Measurements from ENCODE around the gene FCN1.

Gene FCN1

DNA sequence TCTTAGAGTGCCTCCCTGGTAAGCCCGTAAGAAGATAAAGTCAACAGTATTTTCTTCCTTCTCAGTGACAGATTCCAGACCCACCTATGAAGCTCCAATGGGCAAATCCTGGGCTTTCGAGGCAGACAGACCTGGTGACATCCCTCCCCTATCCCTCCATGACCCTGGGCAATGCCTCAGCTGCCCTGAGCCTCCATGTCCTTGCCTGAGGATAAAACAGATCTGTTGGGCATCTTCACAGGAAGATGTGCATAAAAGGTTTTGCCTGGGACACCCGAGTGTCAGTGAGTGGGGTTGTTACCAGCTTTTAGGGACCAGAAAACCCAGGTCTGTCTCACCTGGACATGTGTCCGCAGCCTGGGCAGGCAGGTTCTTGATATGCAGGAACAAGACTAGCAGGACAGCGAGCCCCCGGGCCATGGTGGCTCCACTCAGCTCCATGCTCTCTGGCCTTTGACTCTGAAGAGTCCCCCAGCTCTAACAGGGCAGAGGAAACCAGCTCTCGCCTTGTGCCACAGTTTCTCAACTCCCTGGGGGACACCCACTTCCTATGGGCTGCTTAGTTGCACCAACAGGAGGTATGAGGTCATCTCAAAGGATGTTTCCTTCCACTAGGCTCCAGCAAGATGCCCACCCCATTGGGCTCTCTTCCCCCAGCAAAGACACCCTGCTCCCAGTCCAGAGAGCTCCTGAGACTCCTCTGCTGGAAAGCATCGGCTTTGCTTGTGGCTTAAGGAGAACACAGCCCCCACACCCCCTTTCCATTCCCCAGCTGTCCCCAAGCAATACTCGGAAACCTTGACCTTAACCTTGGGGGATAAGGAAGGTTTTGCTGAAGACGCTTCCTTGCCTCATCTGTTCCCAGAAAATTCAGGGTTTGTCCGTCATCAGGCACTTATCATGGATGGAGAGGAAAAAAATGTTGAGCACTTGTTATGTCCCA, at the start of gene FCN1:
Gene FCN1 (minus strand): TSS at position 482 of the 943 bp plus-strand sequence. CDS start 41 bp downstream, at position 441.
- TF ChIP-seq CTCF (IDR thresholded peaks at IDR 0.05; ENCODE audit: low read depth, low read length, missing control alignments), result no peak
- no peak for DNase-seq
- H3K27me3 ChIP-seq (replicated peaks), result no peaks in the 10 kb centered on the region
- H3K27ac ChIP-seq, result no peak within 1 kb of the TSS
- H3K36me3 ChIP-seq (replicated peaks), result no peaks in the 10 kb centered on the region
- in situ Hi-C loops (cut with HindIII; ENCODE audit: low pct_ligation_motif_present, low sequenced_read_pairs), result no loop called here
- no peak within 1 kb of the TSS for H3K4me3 ChIP-seq (ENCODE audit: low read depth, low read length)

- H3K27me3 ChIP-seq (replicated peaks), result no peaks in the 10 kb centered on the region
- no peak overlapping the region for H3K4me3 ChIP-seq (ENCODE audit: low read depth, low read length)
- in situ Hi-C loops (cut with HindIII; ENCODE audit: low pct_ligation_motif_present, low sequenced_read_pairs), result no loop called here
- no peaks in the 10 kb centered on the region for H3K36me3 ChIP-seq (replicated peaks)
- no peak for TF ChIP-seq CTCF (IDR thresholded peaks at IDR 0.05; ENCODE audit: low read depth, low read length, missing control alignments)
- no peak overlapping the region for H3K27ac ChIP-seq
- no peak for DNase-seq
Measured at GRCh38 chr9:134966697-134967546, 49.2 kb upstream of the FCN1 start.

GRCh38 chr9:134966270-134966669, 48.6 kb upstream of the FCN1 start:
- Histone ChIP-seq H3K27ac (no peak overlapping the region), H3K4me3 (ENCODE audit: low read depth, low read length) (no peak overlapping the region), H3K27me3 (replicated peaks) (no peaks in the 10 kb centered on the region), H3K36me3 (replicated peaks) (no peaks in the 10 kb centered on the region)
- no peak for DNase-seq
- in situ Hi-C loops (cut with HindIII; ENCODE audit: low pct_ligation_motif_present, low sequenced_read_pairs), result no loop called here
- no peak for TF ChIP-seq CTCF (IDR thresholded peaks at IDR 0.05; ENCODE audit: low read depth, low read length, missing control alignments)

GRCh38 chr9:134965851-134966250, 48.1 kb upstream of the FCN1 start:
- no peaks in the 10 kb centered on the region for H3K36me3 ChIP-seq (replicated peaks)
- H3K4me3 ChIP-seq (ENCODE audit: low read depth, low read length), result no peak overlapping the region
- in situ Hi-C loops (cut with HindIII; ENCODE audit: low pct_ligation_motif_present, low sequenced_read_pairs), result no loop called here
- no peak overlapping the region for H3K27ac ChIP-seq
- no peak for DNase-seq
- no peaks in the 10 kb centered on the region for H3K27me3 ChIP-seq (replicated peaks)
- no peak for TF ChIP-seq CTCF (IDR thresholded peaks at IDR 0.05; ENCODE audit: low read depth, low read length, missing control alignments)

GRCh38 chr9:134965411-134965810, 47.7 kb upstream of the FCN1 start:
- no peak for TF ChIP-seq CTCF (IDR thresholded peaks at IDR 0.05; ENCODE audit: low read depth, low read length, missing control alignments)
- no peak for DNase-seq
- Histone ChIP-seq H3K36me3 (replicated peaks) (no peaks in the 10 kb centered on the region), H3K4me3 (ENCODE audit: low read depth, low read length) (no peak overlapping the region), H3K27ac (no peak overlapping the region), H3K27me3 (replicated peaks) (no peaks in the 10 kb centered on the region)
- in situ Hi-C loops (cut with HindIII; ENCODE audit: low pct_ligation_motif_present, low sequenced_read_pairs), result no loop called here
